HEK293 (cell line): ENCODE results near the gene DBF4.
"Not testable (repeated sequence)": the region's sequence is repeated elsewhere in the genome, so short reads cannot be mapped to it uniquely, and the experiment has no call there.

Experiments used
- CTCF ChIA-PET: fragments of 350-600 bp; formaldehyde crosslinking; extraction: SDS; loops from one replicate; lab custom pipeline; 2021; ENCODE audit warnings: antibody characterized with exemption; lab: Yijun Ruan, JAX
- POLR2A ChIA-PET: fragments of 300-600 bp; formaldehyde crosslinking; extraction: SDS; loops from one replicate; lab custom pipeline; 2020; ENCODE audit warnings: antibody characterized with exemption, inconsistent platforms; lab: Yijun Ruan, JAX
- H3K27ac ChIP-seq: fragments of 200-500 bp; sonication (Bioruptor generic); 2 replicates; pipeline ENCODE4 v1.5.1; 2014; ENCODE audit warnings: low read depth, low read length, control low read depth, inconsistent platforms; ENCODE audit errors: extremely low read depth
- H3K36me3 ChIP-seq, 2 experiments: fragments of 200-500 bp in 1 of 2; sonication (Bioruptor generic) in 1 of 2; 1 replicate in 1 of 2; 2 replicates in 1 of 2; pipeline ENCODE4 v1.5.1; 2014 to 2017; ENCODE audit warnings: inconsistent platforms in 2 of 2, low read length in 2 of 2; ENCODE audit not compliant: control insufficient read depth in 2 of 2, insufficient read depth in 1 of 2
- H3K4me1 ChIP-seq: fragments of 200-500 bp; sonication (Bioruptor generic); 2 replicates; pipeline ENCODE4 v1.5.1; 2014; ENCODE audit warnings: mild to moderate bottlenecking, low read length, inconsistent platforms; ENCODE audit not compliant: control insufficient read depth, insufficient read depth
- H3K4me3 ChIP-seq: 2 replicates; pipeline ENCODE4 v1.5.1; 2011; ENCODE audit warnings: low read depth, mild to moderate bottlenecking, control low read depth, low read length, moderate library complexity
- H3K9me3 ChIP-seq: fragments of 200-500 bp; sonication (Bioruptor generic); 2 replicates; pipeline ENCODE4 v1.5.1; 2014; ENCODE audit warnings: low read depth, low read length, inconsistent platforms; ENCODE audit not compliant: control insufficient read depth, insufficient read depth
- FEZF1 ChIP-seq: fragments of 450-650 bp; formaldehyde crosslinking; IDR thresholded peaks from 2 replicates; pipeline ENCODE4 v1.5.1; 2016; ENCODE audit warnings: missing biosample characterization, missing genetic modification characterization
- WT1 ChIP-seq: fragments of 450-650 bp; formaldehyde crosslinking; IDR thresholded peaks from 2 replicates; pipeline ENCODE4 v1.5.1; 2016; ENCODE audit warnings: missing biosample characterization, missing genetic modification characterization
- ZBTB10 ChIP-seq: fragments of 450-650 bp; formaldehyde crosslinking; IDR thresholded peaks from 2 replicates; pipeline ENCODE4 v1.5.1; 2016; ENCODE audit warnings: missing biosample characterization, missing genetic modification characterization
- ZNF433 ChIP-seq: fragments of 450-650 bp; formaldehyde crosslinking; IDR thresholded peaks from 2 replicates; pipeline ENCODE4 v1.5.1; 2016; ENCODE audit warnings: missing biosample characterization, missing genetic modification characterization, low read depth
- TF ChIP-seq, protein P1 (sequence below): fragments of 450-650 bp; formaldehyde crosslinking; IDR thresholded peaks from 2 replicates; pipeline ENCODE4 v1.5.1; 2017; ENCODE audit warnings: missing biosample characterization, mild to moderate bottlenecking, missing genetic modification characterization, moderate library complexity
- TF ChIP-seq, protein P2 (sequence below): fragments of 450-650 bp; formaldehyde crosslinking; IDR thresholded peaks from 2 replicates; pipeline ENCODE4 v1.5.1; 2017; ENCODE audit warnings: missing biosample characterization, missing genetic modification characterization
- TF ChIP-seq, protein P3 (sequence below): fragments of 450-650 bp; formaldehyde crosslinking; IDR thresholded peaks from 2 replicates; pipeline ENCODE4 v1.5.1; 2016; ENCODE audit warnings: missing biosample characterization, missing genetic modification characterization
- TF ChIP-seq, protein P4 (sequence below): fragments of 450-650 bp; formaldehyde crosslinking; IDR thresholded peaks from 2 replicates; pipeline ENCODE4 v1.5.1; 2016; ENCODE audit warnings: missing biosample characterization, missing genetic modification characterization

Gene DBF4

GRCh38 chr7:87935384-87935706 is 59.1 kb downstream of the DBF4 start:
- POLR2A ChIA-PET: no interaction called here
- Histone ChIP-seq H3K4me1 (peaks cover 4% of the 10 kb centered on the region), H3K9me3 (no peaks in the 10 kb centered on the region), H3K27ac (no peak overlapping the region), H3K36me3 (peaks cover 0 to 4% of the 10 kb centered on the region in 2 experiments; a peak in 1 of 3 replicates), H3K4me3 (peak overlapping the region; percentile 87)
- TF ChIP-seq, protein P1, sequence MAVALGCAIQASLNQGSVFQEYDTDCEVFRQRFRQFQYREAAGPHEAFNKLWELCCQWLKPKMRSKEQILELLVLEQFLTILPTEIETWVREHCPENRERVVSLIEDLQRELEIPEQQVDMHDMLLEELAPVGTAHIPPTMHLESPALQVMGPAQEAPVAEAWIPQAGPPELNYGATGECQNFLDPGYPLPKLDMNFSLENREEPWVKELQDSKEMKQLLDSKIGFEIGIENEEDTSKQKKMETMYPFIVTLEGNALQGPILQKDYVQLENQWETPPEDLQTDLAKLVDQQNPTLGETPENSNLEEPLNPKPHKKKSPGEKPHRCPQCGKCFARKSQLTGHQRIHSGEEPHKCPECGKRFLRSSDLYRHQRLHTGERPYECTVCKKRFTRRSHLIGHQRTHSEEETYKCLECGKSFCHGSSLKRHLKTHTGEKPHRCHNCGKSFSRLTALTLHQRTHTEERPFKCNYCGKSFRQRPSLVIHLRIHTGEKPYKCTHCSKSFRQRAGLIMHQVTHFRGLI (tag by site-specific recombination): no peak
- TF ChIP-seq, protein P2, sequence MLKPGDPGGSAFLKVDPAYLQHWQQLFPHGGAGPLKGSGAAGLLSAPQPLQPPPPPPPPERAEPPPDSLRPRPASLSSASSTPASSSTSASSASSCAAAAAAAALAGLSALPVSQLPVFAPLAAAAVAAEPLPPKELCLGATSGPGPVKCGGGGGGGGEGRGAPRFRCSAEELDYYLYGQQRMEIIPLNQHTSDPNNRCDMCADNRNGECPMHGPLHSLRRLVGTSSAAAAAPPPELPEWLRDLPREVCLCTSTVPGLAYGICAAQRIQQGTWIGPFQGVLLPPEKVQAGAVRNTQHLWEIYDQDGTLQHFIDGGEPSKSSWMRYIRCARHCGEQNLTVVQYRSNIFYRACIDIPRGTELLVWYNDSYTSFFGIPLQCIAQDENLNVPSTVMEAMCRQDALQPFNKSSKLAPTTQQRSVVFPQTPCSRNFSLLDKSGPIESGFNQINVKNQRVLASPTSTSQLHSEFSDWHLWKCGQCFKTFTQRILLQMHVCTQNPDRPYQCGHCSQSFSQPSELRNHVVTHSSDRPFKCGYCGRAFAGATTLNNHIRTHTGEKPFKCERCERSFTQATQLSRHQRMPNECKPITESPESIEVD (tag by site-specific recombination): 0 out of 2 replicates have a peak, but pooled peaks have one; percentile 9
- TF ChIP-seq WT1 (tag by site-specific recombination) (peak; percentile 72), ZNF433 (tag by site-specific recombination) (no peak)
- TF ChIP-seq, protein P3, sequence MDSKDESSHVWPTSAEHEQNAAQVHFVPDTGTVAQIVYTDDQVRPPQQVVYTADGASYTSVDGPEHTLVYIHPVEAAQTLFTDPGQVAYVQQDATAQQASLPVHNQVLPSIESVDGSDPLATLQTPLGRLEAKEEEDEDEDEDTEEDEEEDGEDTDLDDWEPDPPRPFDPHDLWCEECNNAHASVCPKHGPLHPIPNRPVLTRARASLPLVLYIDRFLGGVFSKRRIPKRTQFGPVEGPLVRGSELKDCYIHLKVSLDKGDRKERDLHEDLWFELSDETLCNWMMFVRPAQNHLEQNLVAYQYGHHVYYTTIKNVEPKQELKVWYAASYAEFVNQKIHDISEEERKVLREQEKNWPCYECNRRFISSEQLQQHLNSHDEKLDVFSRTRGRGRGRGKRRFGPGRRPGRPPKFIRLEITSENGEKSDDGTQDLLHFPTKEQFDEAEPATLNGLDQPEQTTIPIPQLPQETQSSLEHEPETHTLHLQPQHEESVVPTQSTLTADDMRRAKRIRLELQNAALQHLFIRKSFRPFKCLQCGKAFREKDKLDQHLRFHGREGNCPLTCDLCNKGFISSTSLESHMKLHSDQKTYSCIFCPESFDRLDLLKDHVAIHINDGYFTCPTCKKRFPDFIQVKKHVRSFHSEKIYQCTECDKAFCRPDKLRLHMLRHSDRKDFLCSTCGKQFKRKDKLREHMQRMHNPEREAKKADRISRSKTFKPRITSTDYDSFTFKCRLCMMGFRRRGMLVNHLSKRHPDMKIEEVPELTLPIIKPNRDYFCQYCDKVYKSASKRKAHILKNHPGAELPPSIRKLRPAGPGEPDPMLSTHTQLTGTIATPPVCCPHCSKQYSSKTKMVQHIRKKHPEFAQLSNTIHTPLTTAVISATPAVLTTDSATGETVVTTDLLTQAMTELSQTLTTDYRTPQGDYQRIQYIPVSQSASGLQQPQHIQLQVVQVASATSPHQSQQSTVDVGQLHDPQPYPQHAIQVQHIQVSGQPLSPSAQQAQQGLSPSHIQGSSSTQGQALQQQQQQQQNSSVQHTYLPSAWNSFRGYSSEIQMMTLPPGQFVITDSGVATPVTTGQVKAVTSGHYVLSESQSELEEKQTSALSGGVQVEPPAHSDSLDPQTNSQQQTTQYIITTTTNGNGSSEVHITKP: peak; percentile 84
- CTCF ChIA-PET: interaction anchor here (0.5 kb wide), 1 partner anchor 373 kb away, joined by 3 read pairs; no protein-coding TSS in a partner anchor

GRCh38 chr7:87941138-87941537 is 64.8 kb downstream of the DBF4 start:
- H3K36me3 ChIP-seq: peaks cover 0 to 4% of the 10 kb centered on the region in 2 experiments; a peak in 1 of 3 replicates
- H3K4me3 ChIP-seq: no peak overlapping the region
- TF ChIP-seq ZBTB10 (tag by site-specific recombination): no peak
- peak; percentile 23; the same call in 1 of the 2 replicates for TF ChIP-seq FEZF1 (tag by site-specific recombination)
- no peak overlapping the region for H3K27ac ChIP-seq
- H3K4me1 ChIP-seq: peaks cover 4% of the 10 kb centered on the region
- ChIA-PET POLR2A (no interaction called here), CTCF (no interaction called here)
- no peaks in the 10 kb centered on the region for H3K9me3 ChIP-seq

DNA sequence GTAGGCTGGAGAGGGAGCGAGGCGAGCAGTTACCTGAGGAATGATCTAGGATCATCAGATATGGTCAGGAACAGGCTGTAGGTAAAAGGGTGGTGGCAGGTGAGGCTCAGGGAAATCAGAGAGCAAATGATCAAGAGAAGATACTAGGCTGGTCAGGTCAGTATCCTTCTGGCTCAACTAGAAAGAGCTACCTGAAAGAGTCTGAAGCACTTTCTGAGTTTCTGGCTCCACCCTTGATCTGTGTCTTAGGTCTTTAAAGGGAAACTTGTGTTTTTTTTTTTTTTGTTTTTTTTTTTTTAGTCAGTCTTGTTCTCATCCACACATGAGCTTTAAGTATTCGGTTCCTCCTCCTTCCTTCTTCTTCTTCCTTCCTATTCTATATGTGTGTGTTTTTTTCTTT is 68.3 kb downstream of the DBF4 start:
- Histone ChIP-seq H3K4me1 (peaks cover 4% of the 10 kb centered on the region), H3K27ac (no peak overlapping the region), H3K36me3 (no peaks in the 10 kb centered on the region), H3K9me3 (no peaks in the 10 kb centered on the region), H3K4me3 (no peak overlapping the region)
- ChIA-PET POLR2A (interaction anchor here (3.3 kb wide), 1 partner anchor 11 kb away, joined by 13 read pairs; the partner anchor contains the start of gene ADAM22), CTCF (interaction anchor here (0.7 kb wide), 1 partner anchor 157 kb away, joined by 3 read pairs; no protein-coding TSS in a partner anchor)
- TF ChIP-seq, protein P4, sequence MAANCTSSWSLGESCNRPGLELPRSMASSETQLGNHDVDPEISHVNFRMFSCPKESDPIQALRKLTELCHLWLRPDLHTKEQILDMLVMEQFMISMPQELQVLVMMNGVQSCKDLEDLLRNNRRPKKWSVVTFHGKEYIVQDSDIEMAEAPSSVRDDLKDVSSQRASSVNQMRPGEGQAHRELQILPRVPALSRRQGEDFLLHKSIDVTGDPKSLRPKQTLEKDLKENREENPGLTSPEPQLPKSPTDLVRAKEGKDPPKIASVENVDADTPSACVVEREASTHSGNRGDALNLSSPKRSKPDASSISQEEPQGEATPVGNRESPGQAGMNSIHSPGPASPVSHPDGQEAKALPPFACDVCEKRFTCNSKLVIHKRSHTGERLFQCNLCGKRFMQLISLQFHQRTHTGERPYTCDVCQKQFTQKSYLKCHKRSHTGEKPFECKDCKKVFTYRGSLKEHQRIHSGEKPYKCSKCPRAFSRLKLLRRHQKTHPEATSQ (tag by site-specific recombination): no peak

DNA sequence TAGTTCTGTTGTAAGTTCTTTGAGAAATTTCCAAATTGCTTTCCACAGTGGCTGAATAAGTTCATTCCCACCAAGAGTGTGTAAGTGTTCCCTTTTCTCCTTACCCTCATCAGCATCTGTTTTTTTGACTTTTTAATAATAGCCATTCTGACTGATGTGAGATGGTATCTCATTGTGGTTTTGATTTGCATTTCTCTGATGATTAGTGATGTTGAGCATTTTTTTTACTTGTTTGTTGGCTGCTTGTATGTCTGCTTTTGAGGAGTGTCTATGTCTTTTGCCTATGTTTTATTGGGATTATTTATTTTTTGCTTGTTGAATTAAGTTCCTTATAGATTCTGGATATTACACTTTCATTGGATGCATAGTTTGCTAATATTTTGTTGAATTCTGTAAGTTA is 69.6 kb downstream of the DBF4 start:
- H3K4me1 ChIP-seq, H3K9me3 ChIP-seq, H3K36me3 ChIP-seq, H3K4me3 ChIP-seq, H3K27ac ChIP-seq, CTCF ChIA-PET: not testable (repeated sequence)
- POLR2A ChIA-PET: interaction anchor here (1.1 kb wide), 1 partner anchor 12 kb away, joined by 3 read pairs; the partner anchor contains the start of gene ADAM22
